ENCODE data around the gene MAS1L. TPM values are rescaled to one million over a fixed set of nuclear protein-coding genes. Genes with fewer than 3 reads are reported as not detected.

The MAS1L gene
- polyA plus RNA-seq, 3 donors, result not detected

DNA sequence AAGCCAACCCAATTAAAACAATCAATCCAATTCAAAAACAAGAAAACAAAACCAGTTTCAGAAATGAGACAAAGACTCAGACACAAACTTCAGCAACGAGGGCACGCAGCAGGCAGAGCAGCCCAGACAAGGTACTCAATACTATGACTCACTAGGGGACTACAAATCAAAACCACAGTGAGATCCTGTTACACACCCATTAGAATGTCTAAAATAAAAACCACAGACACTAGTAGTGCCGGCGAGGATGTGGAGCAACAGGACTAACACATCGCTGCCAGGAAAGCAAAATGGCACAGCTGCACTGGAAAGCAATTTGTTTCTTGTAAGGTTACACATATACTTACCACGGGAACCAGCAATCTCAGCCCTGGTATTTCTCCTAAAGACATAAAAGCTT is 28.4 kb upstream of the MAS1L start:
- Histone ChIP-seq H3K4me3 (replicated peaks in 1 of 3; ENCODE audit: low read depth in 2 of 3, low read length in 3 of 3) (no peak overlapping the region), H2AFZ (ENCODE audit: insufficient read depth, low read depth, low read length, poor library complexity, severe bottlenecking) (no peak overlapping the region), H3K36me3 (replicated peaks in 1 of 2; ENCODE audit: control insufficient read depth in 1 of 2, insufficient read depth in 2 of 2, low read length in 2 of 2) (no peaks in the 10 kb centered on the region), H3K4me2 (replicated peaks; ENCODE audit: extremely low read depth, low read length, poor library complexity, severe bottlenecking) (no peak overlapping the region), H3K9me3 (replicated peaks in 1 of 2; ENCODE audit: control insufficient read depth in 1 of 2, insufficient read depth in 1 of 2, low read length in 2 of 2) (no peaks in the 10 kb centered on the region), H3K27me3 (ENCODE audit: control insufficient read depth in 2 of 2, insufficient read depth in 2 of 2, low read length in 2 of 2) (no peaks in the 10 kb centered on the region), H3K4me1 (ENCODE audit: control insufficient read depth in 1 of 2, insufficient read depth in 2 of 2, low read length in 2 of 2) (no peaks in the 10 kb centered on the region), H3K9ac (ENCODE audit: insufficient read depth, low read length, poor library complexity, severe bottlenecking) (no peak overlapping the region), H3K27ac (ENCODE audit: low read depth in 1 of 2, low read length in 2 of 2) (no peak overlapping the region), H3K79me2 (ENCODE audit: insufficient read depth, low read length) (no peaks in the 10 kb centered on the region), H4K20me1 (ENCODE audit: insufficient read depth, low read length) (no peaks in the 10 kb centered on the region)
- H3K9me3 Mint-ChIP-seq, result peaks cover 0 to 4% (median 2%) of the 10 kb centered on the region in 7 donors
- no peaks in the 10 kb centered on the region for H3K36me3 Mint-ChIP-seq
- TF ChIP-seq CTCF (IDR thresholded peaks at IDR 0.05), result no peak
- H3K4me3 Mint-ChIP-seq, result no peak overlapping the region
- no peak for DNase-seq
- 0% methylated on average over 6 of the region's 6 CpGs for WGBS (ENCODE audit: insufficient coverage)
- peaks cover 6% of the 10 kb centered on the region for H3K4me1 Mint-ChIP-seq
- no peak overlapping the region for H3K27ac Mint-ChIP-seq
- H3K27me3 Mint-ChIP-seq (ENCODE audit: low read depth in 3 of 3), result peaks cover 3 to 8% (median 4%) of the 10 kb centered on the region in 3 donors
- intact Hi-C loops (cut with micrococcal nuclease), result no loop called here

GRCh38 chr6:29510746-29511300 is 23.1 kb upstream of the MAS1L start:
- TF ChIP-seq CTCF (IDR thresholded peaks at IDR 0.05), result no peak
- Mint-ChIP-seq H3K4me3 (no peak overlapping the region), H3K36me3 (no peaks in the 10 kb centered on the region), H3K9me3 (peaks cover 0 to 2% (median 0%) of the 10 kb centered on the region in 7 donors), H3K27ac (no peak overlapping the region), H3K4me1 (peaks cover under 1% of the 10 kb centered on the region), H3K27me3 (ENCODE audit: low read depth in 3 of 3) (peaks cover 1 to 12% (median 7%) of the 10 kb centered on the region in 3 donors)
- 94% methylated on average over 2 of the region's 2 CpGs for WGBS (ENCODE audit: insufficient coverage)
- DNase-seq, result no peak
- H3K27ac ChIP-seq (ENCODE audit: low read depth in 1 of 2, low read length in 2 of 2), result no peak overlapping the region
- H3K9ac ChIP-seq (ENCODE audit: insufficient read depth, low read length, poor library complexity, severe bottlenecking), result no peak overlapping the region
- no peaks in the 10 kb centered on the region for H3K4me1 ChIP-seq (ENCODE audit: control insufficient read depth in 1 of 2, insufficient read depth in 2 of 2, low read length in 2 of 2)
- no peak overlapping the region for H3K4me2 ChIP-seq (replicated peaks; ENCODE audit: extremely low read depth, low read length, poor library complexity, severe bottlenecking)
- H4K20me1 ChIP-seq (ENCODE audit: insufficient read depth, low read length), result no peaks in the 10 kb centered on the region
- intact Hi-C loops (cut with micrococcal nuclease), result no loop called here
- H3K36me3 ChIP-seq (replicated peaks in 1 of 2; ENCODE audit: control insufficient read depth in 1 of 2, insufficient read depth in 2 of 2, low read length in 2 of 2), result no peaks in the 10 kb centered on the region
- H3K9me3 ChIP-seq (replicated peaks in 1 of 2; ENCODE audit: control insufficient read depth in 1 of 2, insufficient read depth in 1 of 2, low read length in 2 of 2), result no peaks in the 10 kb centered on the region
- H3K27me3 ChIP-seq (ENCODE audit: control insufficient read depth in 2 of 2, insufficient read depth in 2 of 2, low read length in 2 of 2), result no peaks in the 10 kb centered on the region
- H2AFZ ChIP-seq (ENCODE audit: insufficient read depth, low read depth, low read length, poor library complexity, severe bottlenecking), result no peak overlapping the region
- H3K79me2 ChIP-seq (ENCODE audit: insufficient read depth, low read length), result no peaks in the 10 kb centered on the region
- no peak overlapping the region for H3K4me3 ChIP-seq (replicated peaks in 1 of 3; ENCODE audit: low read depth in 2 of 3, low read length in 3 of 3)
